ENCODE results near the gene SLC6A12.
"Not testable (repeated sequence)": the region's sequence is repeated elsewhere in the genome, so short reads cannot be mapped to it uniquely, and the experiment has no call there.

Gene SLC6A12

DNA sequence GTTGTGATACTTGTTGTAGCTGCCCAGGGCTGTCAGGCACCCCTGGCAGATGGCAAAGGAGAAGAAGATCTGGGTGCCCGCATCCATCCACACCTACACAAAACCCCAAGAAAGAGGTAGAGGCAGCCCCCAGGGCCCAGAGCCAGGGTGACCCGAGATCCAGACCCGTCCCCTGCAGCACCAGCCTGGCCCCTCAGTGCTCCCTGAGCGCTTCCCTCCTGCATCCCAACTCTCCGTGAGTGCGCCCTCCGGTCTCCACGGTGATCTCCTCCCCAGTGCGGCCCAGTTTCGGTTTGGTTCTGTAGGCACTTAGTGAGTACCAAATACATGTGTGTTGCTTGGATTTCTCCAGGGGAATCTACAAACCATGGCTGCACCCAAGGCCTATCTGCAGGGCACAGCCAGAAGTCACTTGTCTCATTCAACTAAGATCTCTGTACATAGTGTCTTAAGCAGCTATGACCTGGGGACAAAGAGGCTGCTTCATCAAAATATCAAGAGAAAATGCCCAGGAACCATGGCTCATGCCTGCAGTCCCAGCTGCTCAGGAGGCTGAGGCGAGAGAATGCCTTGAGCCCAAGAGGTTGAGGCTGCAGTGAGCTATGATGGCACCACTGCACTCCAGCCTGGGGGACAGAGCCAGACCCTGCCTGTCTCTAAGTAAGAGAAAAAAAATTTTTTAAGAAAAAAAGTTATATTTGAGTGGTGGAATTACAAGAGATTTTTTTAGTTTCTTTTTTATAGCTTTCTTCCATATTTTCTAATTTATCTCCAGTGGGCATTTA lies 15.9 kb downstream of the SLC6A12 start:
- no peak for DNase-seq (ENCODE audit: low spot score)

DNA sequence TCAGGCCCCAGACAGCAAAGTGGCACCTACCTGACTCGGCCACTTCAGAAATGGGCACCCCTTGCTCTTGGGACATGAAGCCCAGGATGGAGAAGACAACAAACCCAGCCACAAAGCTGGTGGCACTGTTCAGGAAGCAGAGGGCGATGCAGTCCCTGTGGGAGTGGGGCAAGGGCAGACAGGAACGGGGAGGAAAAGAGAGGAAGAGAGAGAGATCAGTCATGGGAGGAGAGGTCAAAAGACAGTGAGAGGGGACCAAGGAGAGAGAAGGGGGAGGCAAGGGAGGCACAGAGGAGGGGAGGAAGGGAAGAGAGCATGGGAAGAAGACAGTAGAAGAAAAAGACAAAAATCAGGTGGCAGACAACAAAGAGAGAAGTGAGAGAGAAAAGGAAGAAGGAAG lies 16.6 kb downstream of the SLC6A12 start:
- no peak for DNase-seq (ENCODE audit: low spot score)

DNA sequence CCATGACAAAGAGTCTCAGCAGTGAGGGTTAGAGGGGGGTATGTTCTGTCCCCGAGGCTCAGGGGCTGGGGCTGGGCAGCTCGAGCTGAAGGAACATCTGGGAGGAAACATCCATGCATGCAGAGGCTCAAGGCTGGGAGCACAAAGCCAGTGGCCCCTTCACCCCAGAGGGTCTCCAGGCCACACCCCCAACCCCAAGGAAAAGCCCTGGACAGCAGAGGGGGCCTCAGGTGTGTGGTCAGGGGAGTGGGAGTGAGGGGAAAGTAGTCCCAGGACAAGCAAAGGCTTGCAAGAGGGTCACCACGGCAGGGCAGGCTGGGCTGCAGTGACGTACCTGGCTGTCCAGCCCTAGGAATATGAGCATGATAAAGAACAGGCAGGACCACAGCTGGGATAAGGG lies 17.5 kb downstream of the SLC6A12 start:
- DNase-seq (ENCODE audit: low spot score) = no peak

DNA sequence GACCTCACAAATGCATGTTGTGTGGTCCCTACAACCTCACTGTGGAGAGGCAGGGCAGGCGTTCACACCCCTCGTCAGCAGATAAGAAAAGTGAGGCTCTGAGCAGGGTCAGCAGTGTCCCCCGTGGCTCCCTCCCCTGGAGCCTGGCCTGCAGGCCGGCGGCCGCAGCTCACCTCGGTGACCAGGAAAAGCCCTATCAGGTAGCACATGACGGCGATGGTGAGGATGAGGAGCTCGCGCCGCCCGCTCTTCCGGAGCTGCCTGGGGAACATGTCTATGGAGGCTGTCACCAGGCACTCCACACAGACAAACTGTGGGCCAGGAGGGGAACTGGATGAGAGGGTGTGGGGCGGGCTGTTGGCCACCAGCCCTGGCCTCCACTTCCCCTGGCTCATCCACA lies 18.0 kb downstream of the SLC6A12 start:
- DNase-seq (ENCODE audit: low spot score) = no peak

DNA sequence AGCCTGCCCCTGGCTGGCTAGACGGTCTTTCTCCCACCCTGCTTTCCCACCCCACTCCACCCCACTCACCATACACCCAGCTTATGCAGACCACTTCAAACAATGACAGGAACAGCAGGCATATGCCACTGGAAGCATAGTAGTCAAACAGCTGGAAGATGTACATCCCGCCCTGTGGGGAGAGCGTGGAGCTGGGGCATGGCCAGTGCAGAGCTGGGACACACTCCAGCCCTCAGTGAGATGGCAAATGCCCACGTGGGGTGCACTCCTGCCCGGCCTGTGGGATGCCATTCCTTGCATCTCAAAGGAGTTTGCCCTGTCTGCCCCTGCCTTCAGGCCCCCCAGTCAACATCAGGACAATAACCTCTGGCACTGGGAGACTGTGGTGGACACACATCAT lies 18.8 kb downstream of the SLC6A12 start:
- no peak for DNase-seq (ENCODE audit: low spot score)

DNA sequence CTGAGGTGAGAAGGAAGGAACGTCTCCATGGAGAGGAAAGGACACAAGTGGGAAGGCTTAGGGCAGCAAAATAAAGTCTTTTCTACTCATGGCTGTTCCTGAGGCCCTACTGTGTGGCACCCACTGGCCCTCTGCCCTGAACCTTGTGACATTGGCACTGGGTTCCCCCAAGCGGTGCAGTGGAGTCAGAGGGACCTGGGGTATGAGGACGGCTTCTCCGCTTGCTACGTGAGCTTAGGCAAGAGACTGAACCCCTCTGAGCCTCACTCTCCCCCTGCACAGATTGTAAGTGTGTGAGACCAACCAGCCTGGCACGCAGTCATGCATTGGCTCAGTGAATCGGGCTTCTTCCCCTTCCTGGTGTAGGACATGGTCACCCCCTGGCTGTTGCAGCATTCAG lies 19.7 kb downstream of the SLC6A12 start:
- no peak for DNase-seq (ENCODE audit: low spot score)

DNA sequence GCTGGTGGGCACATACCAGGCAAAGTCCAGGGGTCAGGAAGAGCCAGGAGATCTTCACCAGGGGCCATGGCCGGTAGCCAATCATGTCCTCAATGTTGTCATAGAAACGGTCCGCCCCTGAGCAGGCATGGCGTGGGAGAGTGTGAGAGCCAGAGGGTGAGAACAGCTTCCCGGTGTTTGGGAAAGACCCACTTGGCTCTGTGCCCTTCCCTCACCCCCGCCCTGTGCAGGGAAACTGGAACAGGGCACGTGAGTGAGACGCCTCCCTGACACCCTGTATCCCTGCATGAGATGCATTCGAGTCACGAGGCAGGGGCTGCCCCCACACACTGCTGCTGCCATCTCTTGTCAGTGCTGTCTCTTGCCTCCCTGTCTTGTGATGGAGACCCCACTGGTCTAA lies 20.7 kb downstream of the SLC6A12 start:
- DNase-seq (ENCODE audit: low spot score) = no peak

DNA sequence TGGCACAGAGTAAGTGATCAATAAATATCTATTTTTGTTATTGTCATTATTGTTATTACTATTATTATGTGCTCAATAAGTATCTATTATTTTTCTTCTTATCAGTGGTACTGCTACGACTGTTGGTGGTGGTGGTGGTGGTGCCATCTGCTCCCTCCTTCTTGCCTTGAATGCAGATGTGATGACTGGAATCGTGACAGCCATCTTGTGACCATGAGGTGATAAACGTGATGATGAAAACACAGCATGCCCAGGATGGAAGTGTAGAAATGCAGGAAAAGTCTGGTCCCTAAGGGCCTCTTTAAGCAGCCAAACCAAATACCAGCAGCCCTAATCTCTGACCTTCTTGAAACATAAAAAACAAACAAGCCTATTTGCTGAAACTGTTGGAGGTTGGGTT lies 22.4 kb downstream of the SLC6A12 start:
- DNase-seq (ENCODE audit: low spot score) = no peak

DNA sequence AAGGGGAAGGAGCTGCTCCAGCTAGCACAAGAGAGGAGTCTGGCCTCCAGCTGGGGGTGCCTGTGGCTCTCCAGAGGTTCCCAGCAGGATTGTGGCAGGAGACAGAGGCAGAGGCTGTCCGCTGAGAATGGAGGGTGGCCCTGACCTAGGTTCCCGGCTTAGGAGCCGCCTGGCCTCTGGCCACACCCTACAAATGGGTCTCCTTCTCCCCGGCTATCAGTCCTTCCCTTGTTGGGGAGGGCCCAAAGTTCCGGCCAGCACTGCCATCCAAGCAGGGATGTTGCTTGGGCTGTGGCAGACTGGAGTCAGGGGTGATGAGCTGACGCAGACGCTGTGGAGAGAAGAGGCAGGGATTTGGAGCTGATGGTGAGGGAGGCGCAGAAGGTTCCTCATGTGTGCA lies 23.1 kb downstream of the SLC6A12 start:
- DNase-seq (ENCODE audit: low spot score) = no peak

DNA sequence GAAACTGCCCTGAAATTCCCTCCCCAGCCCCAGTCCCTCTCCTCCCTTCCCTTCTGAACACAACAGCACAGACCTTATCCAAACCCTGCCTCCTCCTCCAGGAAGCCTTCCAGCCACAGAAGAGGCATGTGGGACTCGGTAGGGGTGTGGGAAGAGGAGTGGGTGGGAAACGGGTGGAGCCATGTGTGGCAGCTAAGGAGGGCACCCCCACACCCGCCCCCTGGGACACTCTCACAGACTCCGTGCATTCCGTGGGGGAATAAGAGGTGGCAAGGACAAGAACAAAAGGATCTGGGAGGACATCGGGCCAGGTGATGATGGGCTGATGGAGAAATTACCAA lies 24.4 kb downstream of the SLC6A12 start:
- DNase-seq (ENCODE audit: low spot score) = no peak

DNA sequence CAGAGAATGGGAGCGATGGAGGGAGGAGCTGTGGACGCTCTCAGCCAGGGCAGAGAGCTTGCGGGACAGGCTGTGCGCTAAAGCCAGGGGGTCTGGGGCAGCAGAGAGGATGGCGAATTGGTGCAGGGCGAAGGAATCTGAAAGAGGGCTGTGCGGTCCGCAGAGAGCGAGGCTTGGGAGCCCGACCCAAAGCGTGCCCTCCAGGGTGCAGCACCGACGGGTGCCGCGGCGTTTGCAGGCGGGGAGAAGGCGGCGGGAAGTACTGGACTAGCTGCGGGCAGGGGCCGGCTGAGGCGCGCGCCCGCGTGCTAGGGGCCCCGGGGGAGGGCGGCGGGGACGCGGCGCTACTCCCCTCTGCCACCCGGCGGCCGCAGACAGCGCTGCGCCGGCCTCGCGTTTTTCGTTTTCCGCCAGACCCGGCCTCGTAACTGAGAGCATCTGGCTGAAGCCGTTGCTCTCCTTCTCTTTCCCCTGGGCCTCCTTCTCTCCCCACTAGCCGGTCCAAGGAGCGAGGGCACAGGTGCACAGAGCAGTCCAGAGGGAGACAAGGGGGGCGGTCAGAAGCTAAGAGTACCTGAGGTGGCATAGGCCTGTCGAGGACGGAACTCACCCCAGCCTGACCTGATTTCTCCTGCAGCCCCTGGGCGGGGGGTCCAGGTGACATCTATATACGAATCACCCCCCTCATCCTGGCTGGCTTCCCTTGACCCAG lies 24.9 kb downstream of the SLC6A12 start:
- no peak for DNase-seq (ENCODE audit: low spot score)

DNA sequence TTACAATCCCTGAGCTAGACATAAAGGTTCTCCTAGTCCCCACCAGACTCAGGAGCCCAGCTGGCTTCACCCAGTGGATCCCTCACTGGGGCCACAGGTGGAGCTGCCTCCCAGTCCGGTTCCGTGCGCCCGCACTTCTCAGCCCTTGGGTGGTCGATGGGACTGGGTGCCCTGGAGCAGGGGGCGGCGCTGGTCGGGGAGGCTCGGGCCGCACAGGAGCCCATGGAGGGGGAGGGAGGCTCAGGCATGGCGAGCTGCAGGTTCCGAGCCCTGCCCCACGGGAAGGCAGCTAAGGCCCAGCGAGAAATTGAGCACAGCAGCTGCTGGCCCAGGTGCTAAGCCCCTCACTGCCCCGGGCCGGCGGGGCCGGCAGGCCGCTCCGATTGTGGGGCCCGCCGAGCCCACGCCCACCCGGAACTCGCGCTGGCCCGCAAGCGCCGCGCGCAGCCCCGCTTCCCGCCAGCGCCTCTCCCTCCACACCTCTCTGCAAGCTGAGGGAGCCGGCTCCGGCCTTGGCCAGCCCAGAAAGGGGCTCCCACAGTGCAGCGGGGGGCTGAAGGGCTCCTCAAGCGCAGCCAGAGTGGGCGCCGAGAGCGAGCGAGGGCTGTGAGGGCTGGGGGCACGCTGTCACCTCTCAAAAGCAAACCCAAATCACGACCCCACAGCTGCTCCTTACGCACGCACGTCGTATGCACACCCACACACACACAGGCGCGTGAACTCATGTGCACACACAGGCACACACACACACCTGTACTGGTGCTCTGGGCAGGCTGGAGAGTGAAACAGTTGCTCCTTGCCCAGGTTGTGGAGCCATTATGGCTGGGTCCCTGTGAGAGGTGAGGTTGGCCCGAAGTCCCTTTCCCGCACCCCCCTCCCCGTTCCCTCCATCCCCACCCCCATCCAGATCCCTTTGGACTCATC lies 25.7 kb downstream of the SLC6A12 start:
- DNase-seq (ENCODE audit: low spot score) = not testable (repeated sequence)

DNA sequence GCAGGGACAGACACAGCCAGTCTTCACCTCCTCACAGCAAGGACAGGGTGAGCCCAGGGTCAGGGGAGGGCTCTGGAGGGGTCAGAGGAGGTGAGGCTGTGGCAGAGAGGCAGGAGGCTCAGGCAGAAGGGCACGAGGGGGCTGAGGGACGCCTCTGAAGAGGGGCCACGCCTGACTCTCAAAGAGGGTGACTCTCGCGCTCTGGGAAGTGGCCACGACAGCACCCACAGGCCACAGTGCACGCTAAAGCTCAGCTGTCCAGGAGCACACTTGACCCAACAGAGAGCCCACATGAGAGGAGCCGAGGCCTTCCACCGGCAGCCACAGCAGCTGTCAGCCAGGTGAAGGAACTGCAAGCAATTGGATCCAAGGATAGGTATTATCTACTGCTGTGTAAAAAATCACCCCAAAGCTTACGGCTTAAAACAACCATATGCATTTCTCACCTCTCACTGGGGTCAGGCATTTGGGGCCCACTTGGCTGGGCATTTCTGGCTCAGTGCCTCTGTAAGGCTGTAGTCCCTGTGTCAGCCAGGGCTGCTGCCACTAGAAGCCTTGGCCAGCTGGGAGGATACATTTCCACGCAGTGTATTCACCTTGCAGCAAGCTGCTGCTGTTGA lies 27.8 kb downstream of the SLC6A12 start:
- DNase-seq (ENCODE audit: low spot score) = no peak

DNA sequence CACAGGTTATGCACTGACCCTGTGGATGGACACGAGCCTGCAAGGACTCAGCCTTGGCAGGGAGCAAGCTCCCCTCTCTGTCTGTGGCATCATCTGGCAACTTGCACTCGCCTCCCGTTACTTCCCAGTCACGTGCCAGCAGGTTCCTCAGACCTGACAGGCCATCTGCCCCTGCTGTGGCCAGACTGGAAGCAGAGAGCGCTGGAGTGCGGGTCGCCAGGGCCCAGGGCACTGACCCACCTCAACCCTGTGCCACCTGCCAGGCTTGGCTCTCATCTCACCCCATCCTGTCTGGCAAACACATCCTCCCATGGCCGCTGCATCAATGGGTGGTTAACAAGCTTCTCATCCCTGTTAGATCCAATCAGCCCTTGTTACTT lies 28.4 kb downstream of the SLC6A12 start:
- DNase-seq (ENCODE audit: low spot score) = no peak

DNA sequence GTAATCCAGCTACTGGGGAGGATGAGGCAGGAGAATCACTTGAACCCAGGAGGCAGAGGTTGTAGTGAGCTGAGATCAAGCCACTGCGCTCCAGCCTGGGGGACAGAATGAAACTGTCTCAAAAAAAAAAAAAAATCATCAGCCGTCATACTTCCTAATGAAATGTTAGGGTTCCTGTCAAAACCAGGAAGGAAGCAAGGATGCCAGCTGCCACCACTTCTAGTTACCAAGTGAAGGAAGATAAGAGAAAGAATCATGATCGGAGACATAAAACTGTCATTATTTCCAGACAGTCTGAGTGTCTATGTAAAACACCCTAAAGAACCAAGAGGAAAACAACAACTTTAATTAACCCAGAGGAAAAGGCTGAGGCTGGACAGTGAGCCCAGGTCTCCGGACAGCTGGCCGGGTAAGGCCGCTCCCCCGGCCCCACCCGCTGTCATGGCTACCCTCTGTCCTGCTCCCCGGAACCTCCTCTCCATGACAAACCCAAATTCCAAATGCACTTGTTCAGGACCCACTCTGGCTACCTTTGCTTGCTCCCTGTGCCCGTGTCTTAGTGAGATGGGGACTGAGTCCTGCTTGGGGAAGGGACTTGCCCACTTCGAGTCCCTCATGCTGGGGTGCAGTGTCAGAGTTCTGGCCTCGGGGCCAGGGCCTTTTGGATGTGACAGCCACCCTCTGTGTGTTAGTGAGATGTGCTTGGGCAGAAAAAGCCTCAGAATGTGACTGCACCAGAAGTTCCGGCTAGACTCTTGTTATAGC lies 29.0 kb downstream of the SLC6A12 start:
- DNase-seq (ENCODE audit: low spot score) = no peak

DNA sequence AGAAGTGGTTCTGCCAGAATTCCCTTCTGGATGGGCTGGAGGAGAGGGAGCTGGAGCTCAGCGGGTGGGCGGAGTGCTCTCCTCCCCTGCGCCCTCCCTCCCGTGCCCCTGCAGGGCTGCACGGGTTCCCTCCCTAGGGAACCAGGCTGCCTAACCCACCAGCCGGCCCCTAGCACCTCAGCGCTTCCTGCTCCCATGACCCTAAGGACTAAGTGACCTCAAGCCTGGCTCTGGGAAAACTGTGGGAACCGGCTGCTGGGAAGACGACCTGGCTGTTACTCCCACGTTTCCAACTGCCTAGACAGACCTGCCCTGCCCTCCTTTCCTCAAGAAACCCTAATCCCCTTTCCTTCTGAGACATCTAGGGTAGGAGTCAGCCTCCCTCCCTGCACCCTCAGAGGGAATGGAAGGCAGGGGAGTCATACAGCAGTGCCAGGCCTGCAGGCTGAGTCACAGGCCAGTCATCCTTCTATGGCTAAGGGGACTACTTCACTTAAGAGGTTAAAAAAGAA lies 31.5 kb downstream of the SLC6A12 start:
- DNase-seq (ENCODE audit: low spot score) = no peak

DNA sequence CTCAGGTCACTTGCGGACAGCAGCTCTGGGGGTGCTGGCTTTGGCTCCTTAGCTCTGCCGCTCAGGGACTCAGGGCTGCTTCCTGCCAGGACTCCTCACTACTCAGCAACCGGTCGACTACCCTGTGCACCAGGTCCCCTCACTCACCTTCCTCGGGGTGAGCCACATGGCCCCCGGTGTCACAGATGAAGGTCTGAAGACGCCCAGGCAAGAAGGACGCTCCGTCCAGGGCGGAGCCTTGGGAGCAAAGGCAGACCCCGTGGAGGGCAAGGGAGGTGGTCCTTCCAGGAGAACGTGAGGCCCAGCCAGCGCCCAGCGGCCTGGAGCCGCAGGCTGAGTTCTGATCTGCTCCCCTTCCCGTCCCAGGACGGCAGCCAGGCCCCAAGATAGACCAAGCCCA lies 32.0 kb downstream of the SLC6A12 start:
- DNase-seq (ENCODE audit: low spot score) = no peak

DNA sequence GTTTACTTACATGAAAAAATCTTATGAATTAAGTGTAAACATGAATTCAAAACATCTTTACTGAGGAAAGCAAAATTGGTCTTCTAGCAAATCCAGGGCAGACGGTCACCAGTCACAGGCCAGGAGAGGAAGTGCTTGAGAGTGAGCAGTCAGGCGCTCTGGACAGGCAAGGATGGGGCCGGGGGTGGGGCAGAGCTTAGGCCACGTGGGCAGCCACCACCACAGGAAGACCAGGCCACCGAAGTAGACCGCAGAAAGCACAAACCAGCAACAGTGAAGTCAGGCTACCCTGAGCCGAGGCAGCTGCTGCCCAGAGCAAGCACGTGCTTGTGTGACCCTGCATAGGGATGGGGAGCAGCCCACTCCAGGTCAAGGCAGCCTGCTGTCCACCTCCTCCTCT lies 33.5 kb downstream of the SLC6A12 start:
- no peak for DNase-seq (ENCODE audit: low spot score)

DNA sequence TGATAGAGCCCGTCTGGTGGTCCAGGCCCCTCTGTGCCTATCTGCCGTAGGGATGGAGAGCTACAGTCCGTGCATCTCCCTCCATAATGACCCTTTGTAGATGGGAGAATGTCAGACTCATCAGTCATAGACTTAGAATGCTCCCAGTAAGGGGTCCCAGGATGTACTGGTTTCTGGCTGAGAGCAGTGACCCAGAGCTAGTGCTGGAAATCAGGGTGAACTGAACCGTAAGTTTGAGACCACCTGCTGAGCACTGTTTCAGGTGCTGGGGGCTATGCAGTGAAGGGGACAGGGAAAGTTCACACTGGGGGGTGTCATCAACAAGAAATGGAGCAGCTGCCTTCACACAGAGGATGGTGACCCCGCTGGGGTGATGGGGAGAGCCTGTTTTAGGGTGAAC lies 34.1 kb downstream of the SLC6A12 start:
- no peak for DNase-seq (ENCODE audit: low spot score)

DNA sequence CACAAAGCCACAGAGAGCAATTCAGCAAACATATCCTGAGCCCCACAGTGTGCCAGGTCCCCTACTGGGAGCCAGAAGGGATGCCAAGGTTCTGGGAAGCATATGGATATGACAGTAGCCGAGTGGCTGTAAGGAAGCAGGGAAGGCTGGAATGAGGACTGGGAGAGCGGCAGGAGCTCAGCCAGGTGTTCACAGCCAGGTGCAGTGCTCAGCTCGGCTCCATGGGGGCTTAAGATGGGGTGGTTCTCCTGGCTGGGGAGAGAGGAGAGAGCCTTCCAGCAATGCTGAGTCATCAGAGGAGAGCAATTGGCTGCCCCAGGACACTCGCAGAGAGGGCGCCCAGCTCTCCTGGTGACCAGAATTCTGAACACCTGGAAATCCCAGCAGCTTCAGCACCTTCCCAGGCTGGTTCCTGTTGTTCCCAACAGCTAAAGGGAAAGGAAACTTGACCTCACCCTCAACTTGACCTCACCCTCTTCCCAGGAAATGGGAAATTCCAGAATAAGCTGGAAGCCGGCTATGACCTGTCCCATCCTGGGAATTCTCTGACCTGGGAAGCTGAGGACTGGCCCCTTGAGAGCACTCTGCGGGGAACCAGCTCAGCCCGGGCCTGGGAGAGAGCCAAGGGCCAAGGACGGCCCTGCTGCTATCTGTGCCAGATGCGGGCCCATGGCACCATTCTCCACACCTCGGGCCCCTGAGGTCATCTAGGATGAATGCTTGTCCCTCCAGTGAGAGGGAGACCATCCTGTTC lies 34.6 kb downstream of the SLC6A12 start:
- no peak for DNase-seq (ENCODE audit: low spot score)

DNA sequence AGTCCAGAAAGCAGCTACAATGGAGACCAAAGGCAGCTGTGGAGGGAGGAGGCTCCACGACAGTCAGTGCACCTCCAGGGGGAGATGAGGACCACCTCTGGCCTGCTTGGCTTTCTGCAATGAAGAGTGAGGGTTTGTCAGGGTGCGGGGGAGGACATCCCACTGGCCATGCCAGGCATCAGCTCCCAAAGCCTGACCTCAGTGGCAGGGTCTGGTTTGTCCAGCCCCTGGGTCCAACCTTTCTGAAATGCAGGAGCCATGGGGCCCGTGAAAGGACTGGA lies 35.2 kb downstream of the SLC6A12 start:
- no peak for DNase-seq (ENCODE audit: low spot score)

Measured in NAMALWA (cell line).